A673 (cell line): ENCODE results near the gene SLC13A5. TPM values are rescaled to one million over a fixed set of nuclear protein-coding genes. Genes with fewer than 3 reads are reported as not detected.

Source experiments
- BruUV-seq: library from RNA; stranded (reverse); fragments of 400-500 nt; replicated peaks from 2 replicates; lab custom pipeline; 2021; lab: Mats Ljungman, UMichigan
- CTCF ChIA-PET: fragments of 300-600 bp; sonication (Branson Sonifier 250); formaldehyde crosslinking; loops from one replicate; lab custom pipeline; 2022; ENCODE audit warnings: antibody characterized with exemption; lab: Charles Lee
- POLR2A ChIA-PET: fragments of 300-600 bp; sonication (Branson Sonifier 250); formaldehyde crosslinking; loops from one replicate; lab custom pipeline; 2022; ENCODE audit warnings: antibody characterized with exemption; ENCODE audit not compliant: low non-redundant PET; lab: Charles Lee
- DNase-seq: peaks from one replicate; pipeline ENCODE4 v3.0.0-alpha.2; 2015; ENCODE audit warnings: low spot score
- H3K27ac ChIP-seq: fragments of 200-600 bp; sonication (generic); 2 replicates; pipeline ENCODE4 v1.5.1; 2016; ENCODE audit warnings: mixed run types, low read depth, mild to moderate bottlenecking, mixed read lengths, antibody characterized with exemption, low read length; ENCODE audit not compliant: poor library complexity, severe bottlenecking
- H3K27me3 ChIP-seq: fragments of 200-600 bp; sonication (generic); replicated peaks from 2 replicates; pipeline ENCODE4 v1.6.1; 2017; ENCODE audit warnings: mixed run types, low read depth, mild to moderate bottlenecking, mixed read lengths, antibody characterized with exemption, low read length; ENCODE audit not compliant: insufficient read depth, poor library complexity
- H3K36me3 ChIP-seq: fragments of 200-600 bp; sonication (generic); 2 replicates; pipeline ENCODE4 v1.6.1; 2016; ENCODE audit warnings: mixed run types, mild to moderate bottlenecking, mixed read lengths, antibody characterized with exemption, low read length; ENCODE audit not compliant: insufficient read depth, poor library complexity, severe bottlenecking
- H3K4me1 ChIP-seq: fragments of 200-600 bp; sonication (generic); 2 replicates; pipeline ENCODE4 v1.6.1; 2017; ENCODE audit warnings: mixed run types, mild to moderate bottlenecking, mixed read lengths, antibody characterized with exemption, low read length; ENCODE audit not compliant: insufficient read depth, poor library complexity, severe bottlenecking
- H3K4me3 ChIP-seq: fragments of 200-600 bp; sonication (generic); 2 replicates; pipeline ENCODE4 v1.5.1; 2016; ENCODE audit warnings: low read depth, mixed run types, mild to moderate bottlenecking, mixed read lengths, low read length; ENCODE audit not compliant: poor library complexity, severe bottlenecking
- H3K9me3 ChIP-seq: fragments of 200-600 bp; sonication (generic); 2 replicates; pipeline ENCODE4 v1.6.1; 2016; ENCODE audit warnings: mixed run types, low read depth, mild to moderate bottlenecking, mixed read lengths, antibody characterized with exemption, low read length; ENCODE audit not compliant: poor library complexity, severe bottlenecking
- CTCF ChIP-seq: fragments of 300-800, 200-600 bp; sonication (generic); conservative IDR thresholded peaks from 2 replicates; pipeline ENCODE4 v1.5.1; 2017; ENCODE audit warnings: low read depth, mild to moderate bottlenecking, antibody characterized with exemption, low read length, moderate library complexity, mixed read lengths
- EZH2 ChIP-seq: fragments of 200-600 bp; sonication (generic); IDR thresholded peaks from 2 replicates; pipeline ENCODE4 v1.6.1; 2017; ENCODE audit warnings: borderline replicate concordance, low read depth, mild to moderate bottlenecking, mixed read lengths, antibody characterized with exemption, low read length; ENCODE audit not compliant: poor library complexity, severe bottlenecking
- intact Hi-C: fragments of 100-400 bp; cut with micrococcal nuclease; formaldehyde crosslinking; loops from one replicate; pipeline ENCODE4 v1.10.0; 2022; ENCODE audit not compliant: unreplicated experiment
- total RNA-seq: library from RNA; stranded (reverse); gene quantifications from 2 replicates; pipeline ENCODE4 v1.2.3, GENCODE V29; 2021

The SLC13A5 gene
- total RNA-seq, 1 experiment from 2014 or later: not detected

GRCh38 chr17:6648181-6648580 is 65.0 kb downstream of the SLC13A5 start:
- H3K4me3 ChIP-seq: no peak overlapping the region
- CTCF ChIA-PET: no interaction called here
- no peak for TF ChIP-seq EZH2
- TF ChIP-seq CTCF: peak; percentile 27; the same call in 1 of the 2 replicates
- no peak overlapping the region for H3K27ac ChIP-seq
- peak; percentile 27 for DNase-seq
- H3K27me3 ChIP-seq: no peaks in the 10 kb centered on the region
- H3K4me1 ChIP-seq: peaks cover 21% of the 10 kb centered on the region
- no TSS peak for BruUV-seq
- intact Hi-C loops: loop anchor here (10.0 kb wide), 1 partner anchor 173 kb away; no protein-coding TSS in a partner anchor
- POLR2A ChIA-PET: interaction anchor here (0.7 kb wide), 1 partner anchor 11 kb away, joined by 9 read pairs; no protein-coding TSS in a partner anchor
- H3K9me3 ChIP-seq: no peaks in the 10 kb centered on the region
- H3K36me3 ChIP-seq: peaks cover 55% of the 10 kb centered on the region

GRCh38 chr17:6643451-6644125 is 69.6 kb downstream of the SLC13A5 start:
- H3K4me3 ChIP-seq: no peak overlapping the region
- no TSS peak for BruUV-seq
- CTCF ChIA-PET: no interaction called here
- POLR2A ChIA-PET: no interaction called here
- no peaks in the 10 kb centered on the region for H3K27me3 ChIP-seq
- no peaks in the 10 kb centered on the region for H3K9me3 ChIP-seq
- peaks cover 18% of the 10 kb centered on the region for H3K4me1 ChIP-seq
- H3K27ac ChIP-seq: no peak overlapping the region
- DNase-seq: no peak
- peaks cover 41% of the 10 kb centered on the region for H3K36me3 ChIP-seq
- TF ChIP-seq CTCF (no peak), EZH2 (no peak)
- intact Hi-C loops: loop anchor here (10.0 kb wide), 1 partner anchor 169 kb away; no protein-coding TSS in a partner anchor

- no peak overlapping the region for H3K4me3 ChIP-seq
- H3K4me1 ChIP-seq: peaks cover 19% of the 10 kb centered on the region
- H3K27ac ChIP-seq: no peak overlapping the region
- POLR2A ChIA-PET: no interaction called here
- no TSS peak for BruUV-seq
- CTCF ChIA-PET: no interaction called here
- intact Hi-C loops: loop anchor here (10.0 kb wide), 1 partner anchor 168 kb away; no protein-coding TSS in a partner anchor
- no peaks in the 10 kb centered on the region for H3K27me3 ChIP-seq
- no peak for TF ChIP-seq CTCF
- no peak for TF ChIP-seq EZH2
- no peak for DNase-seq
- H3K36me3 ChIP-seq: peaks cover 31% of the 10 kb centered on the region
- no peaks in the 10 kb centered on the region for H3K9me3 ChIP-seq
These were observed 70.6 kb downstream of the SLC13A5 start for GRCh38 chr17:6642592-6642991.
